Astrocyte (in vitro differentiated cells and primary cell): ENCODE measurements around the gene ETFB. TPM values are rescaled to one million over a fixed set of nuclear protein-coding genes. Genes with fewer than 3 reads are reported as not detected.

Experiments used
- DNase-seq: peaks from one replicate; pipeline ENCODE4 v3.0.0-alpha.2; 2010; ENCODE audit warnings: low read depth
- FAIRE-seq: peaks from 2 replicates; lab custom pipeline; 2011; peaks lifted over from hg19 to GRCh38; lab: Jason Lieb, UNC
- H2AFZ ChIP-seq: 2 replicates; pipeline ENCODE4 v1.6.0; 2012; ENCODE audit warnings: low read depth, low read length, inconsistent platforms
- H3K27ac ChIP-seq: 2 replicates; pipeline ENCODE4 v1.5.1; 2011; ENCODE audit warnings: low read depth, low read length, inconsistent platforms
- H3K27me3 ChIP-seq: 2 replicates; pipeline ENCODE4 v1.6.0; 2011; ENCODE audit warnings: low read length, inconsistent platforms; ENCODE audit not compliant: insufficient read depth
- H3K36me3 ChIP-seq: 2 replicates; pipeline ENCODE4 v1.5.1; 2011; ENCODE audit warnings: low read length, inconsistent platforms; ENCODE audit not compliant: insufficient read depth
- H3K4me1 ChIP-seq: 2 replicates; pipeline ENCODE4 v1.5.1; 2011; ENCODE audit warnings: low read length, inconsistent platforms; ENCODE audit not compliant: insufficient read depth
- H3K4me2 ChIP-seq: 2 replicates; pipeline ENCODE4 v1.6.0; 2012; ENCODE audit warnings: low read length, inconsistent platforms
- H3K4me3 ChIP-seq: 2 replicates; pipeline ENCODE4 v1.5.1; 2011; ENCODE audit warnings: low read depth, mild to moderate bottlenecking, low read length, inconsistent platforms; ENCODE audit not compliant: insufficient read depth
- H3K79me2 ChIP-seq: 2 replicates; pipeline ENCODE4 v1.6.0; 2012; ENCODE audit warnings: mild to moderate bottlenecking, low read length, inconsistent platforms; ENCODE audit not compliant: insufficient read depth
- H3K9ac ChIP-seq: 2 replicates; pipeline ENCODE4 v1.6.0; 2012; ENCODE audit warnings: mild to moderate bottlenecking, low read length, inconsistent platforms
- H3K9me3 ChIP-seq: 2 replicates; pipeline ENCODE4 v1.5.1; 2012; ENCODE audit warnings: low read depth, mild to moderate bottlenecking, low read length, inconsistent platforms; ENCODE audit not compliant: insufficient read depth
- H4K20me1 ChIP-seq: 2 replicates; pipeline ENCODE4 v1.6.0; 2012; ENCODE audit warnings: low read length, inconsistent platforms; ENCODE audit not compliant: insufficient read depth
- H3K27ac Mint-ChIP-seq: one replicate; pipeline ENCODE4 v1.8.0; 2021; ENCODE audit warnings: mild to moderate bottlenecking, mixed read lengths; ENCODE audit not compliant: unreplicated experiment
- H3K27me3 Mint-ChIP-seq: one replicate; pipeline ENCODE4 v1.8.0; 2021; ENCODE audit warnings: low read depth, mixed read lengths; ENCODE audit not compliant: unreplicated experiment
- H3K36me3 Mint-ChIP-seq: one replicate; pipeline ENCODE4 v1.8.0; 2021; ENCODE audit warnings: low read depth, mixed read lengths; ENCODE audit not compliant: unreplicated experiment
- H3K4me1 Mint-ChIP-seq: one replicate; pipeline ENCODE4 v1.8.0; 2021; ENCODE audit warnings: low read depth, mixed read lengths; ENCODE audit not compliant: unreplicated experiment
- H3K4me3 Mint-ChIP-seq: one replicate; pipeline ENCODE4 v1.8.0; 2021; ENCODE audit warnings: mild to moderate bottlenecking, moderate library complexity, mixed read lengths; ENCODE audit not compliant: unreplicated experiment
- H3K9me3 Mint-ChIP-seq: one replicate; pipeline ENCODE4 v1.8.0; 2021; ENCODE audit warnings: mild to moderate bottlenecking, mixed read lengths; ENCODE audit not compliant: unreplicated experiment
- CTCF ChIP-seq: IDR thresholded peaks from 2 replicates; pipeline ENCODE4 v1.5.1; 2011; ENCODE audit warnings: low read depth, mild to moderate bottlenecking, inconsistent platforms, low read length, moderate library complexity; ENCODE audit not compliant: insufficient read depth
- EZH2 ChIP-seq: IDR thresholded peaks from 2 replicates; pipeline ENCODE4 v1.6.1; 2012; ENCODE audit warnings: mild to moderate bottlenecking, low read length, inconsistent platforms; ENCODE audit not compliant: insufficient read depth
- total RNA-seq: library from RNA; stranded (reverse); gene quantifications from 2 replicates; pipeline ENCODE4 v1.2.1, GENCODE V29; 2021

Gene ETFB
- total RNA-seq, 1 donor from 2014 or later: 64.3 TPM

GRCh38 chr19:51331193-51331592 lies 35.0 kb downstream of the ETFB start:
- Histone ChIP-seq H4K20me1 (no peaks in the 10 kb centered on the region), H3K27me3 (no peaks in the 10 kb centered on the region), H3K27ac (no peak overlapping the region), H3K9me3 (no peaks in the 10 kb centered on the region), H3K4me1 (no peaks in the 10 kb centered on the region), H3K4me3 (no peak overlapping the region), H3K79me2 (no peaks in the 10 kb centered on the region), H3K36me3 (no peaks in the 10 kb centered on the region), H3K9ac (no peak overlapping the region), H2AFZ (no peak overlapping the region), H3K4me2 (no peak overlapping the region)
- H3K4me1 Mint-ChIP-seq: no peaks in the 10 kb centered on the region
- FAIRE-seq (no peak), DNase-seq (no peak)
- peaks cover 4% of the 10 kb centered on the region for H3K27me3 Mint-ChIP-seq
- H3K9me3 Mint-ChIP-seq: peaks cover 4% of the 10 kb centered on the region
- H3K4me3 Mint-ChIP-seq: no peak overlapping the region
- H3K36me3 Mint-ChIP-seq: peaks cover 19% of the 10 kb centered on the region
- no peak overlapping the region for H3K27ac Mint-ChIP-seq
- TF ChIP-seq EZH2 (no peak), CTCF (no peak)

- no peaks in the 10 kb centered on the region for H3K4me1 ChIP-seq
- no peak overlapping the region for H3K4me3 ChIP-seq
- no peak overlapping the region for H2AFZ ChIP-seq
- DNase-seq (no peak), FAIRE-seq (no peak)
- Mint-ChIP-seq H3K27ac (no peak overlapping the region), H3K36me3 (peaks cover 22% of the 10 kb centered on the region), H3K4me3 (no peak overlapping the region), H3K4me1 (no peaks in the 10 kb centered on the region), H3K9me3 (peaks cover 4% of the 10 kb centered on the region), H3K27me3 (peaks cover 12% of the 10 kb centered on the region)
- no peak for TF ChIP-seq CTCF
- TF ChIP-seq EZH2: no peak
- no peak overlapping the region for H3K4me2 ChIP-seq
- H3K27me3 ChIP-seq: no peaks in the 10 kb centered on the region
- H4K20me1 ChIP-seq: no peaks in the 10 kb centered on the region
- no peak overlapping the region for H3K27ac ChIP-seq
- H3K9ac ChIP-seq: no peak overlapping the region
- H3K9me3 ChIP-seq: no peaks in the 10 kb centered on the region
- no peaks in the 10 kb centered on the region for H3K36me3 ChIP-seq
- H3K79me2 ChIP-seq: no peaks in the 10 kb centered on the region
These were observed 35.8 kb downstream of the ETFB start for GRCh38 chr19:51330366-51330765.

- H3K27me3 ChIP-seq: no peaks in the 10 kb centered on the region
- no peaks in the 10 kb centered on the region for H3K4me1 ChIP-seq
- no peak for DNase-seq
- H3K4me3 ChIP-seq: no peak overlapping the region
- no peak overlapping the region for H3K4me3 Mint-ChIP-seq
- peaks cover 4% of the 10 kb centered on the region for H3K9me3 Mint-ChIP-seq
- no peaks in the 10 kb centered on the region for H3K9me3 ChIP-seq
- H3K27ac Mint-ChIP-seq: no peak overlapping the region
- H3K79me2 ChIP-seq: no peaks in the 10 kb centered on the region
- H3K36me3 ChIP-seq: no peaks in the 10 kb centered on the region
- H3K36me3 Mint-ChIP-seq: peaks cover 20% of the 10 kb centered on the region
- H2AFZ ChIP-seq: no peak overlapping the region
- H3K9ac ChIP-seq: no peak overlapping the region
- H3K4me1 Mint-ChIP-seq: no peaks in the 10 kb centered on the region
- TF ChIP-seq CTCF (no peak), EZH2 (no peak)
- no peak for FAIRE-seq
- no peaks in the 10 kb centered on the region for H4K20me1 ChIP-seq
- no peak overlapping the region for H3K4me2 ChIP-seq
- H3K27me3 Mint-ChIP-seq: peaks cover 17% of the 10 kb centered on the region
- no peak overlapping the region for H3K27ac ChIP-seq
These were observed 36.8 kb downstream of the ETFB start for GRCh38 chr19:51329411-51329810.
